Smooth muscle cell of the brain vasculature (primary cell): Measurements from ENCODE around the gene RABGAP1L.

Source experiments
- DNase-seq: peaks from one replicate; pipeline ENCODE4 v3.0.0-alpha.2; 2012; ENCODE audit warnings: low read depth, low spot score

RABGAP1L gene

GRCh38 chr1:174746024-174746808, 586.9 kb downstream of the RABGAP1L start:
- no peak for DNase-seq

DNA sequence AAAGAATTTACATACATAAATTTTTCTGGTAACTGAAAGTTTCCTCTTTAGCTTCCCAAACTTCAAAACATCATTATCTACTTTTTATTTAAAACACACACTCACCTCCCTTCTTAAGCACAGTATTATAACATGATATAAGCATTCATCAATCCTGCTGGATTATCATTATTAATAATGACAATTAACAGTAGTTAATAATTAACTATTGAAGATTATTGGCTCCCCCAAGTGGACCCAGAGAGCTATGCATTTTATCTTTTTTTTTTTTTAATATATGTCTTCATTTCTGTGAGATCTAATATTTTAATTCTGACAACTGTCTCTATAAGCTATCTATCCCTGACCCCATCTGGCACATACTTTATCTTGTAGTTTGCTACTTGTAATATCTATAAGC, 588.3 kb downstream of the RABGAP1L start:
- no peak for DNase-seq

- no peak for DNase-seq
Observed at GRCh38 chr1:174748586-174748985, 589.3 kb downstream of the RABGAP1L start.

DNA sequence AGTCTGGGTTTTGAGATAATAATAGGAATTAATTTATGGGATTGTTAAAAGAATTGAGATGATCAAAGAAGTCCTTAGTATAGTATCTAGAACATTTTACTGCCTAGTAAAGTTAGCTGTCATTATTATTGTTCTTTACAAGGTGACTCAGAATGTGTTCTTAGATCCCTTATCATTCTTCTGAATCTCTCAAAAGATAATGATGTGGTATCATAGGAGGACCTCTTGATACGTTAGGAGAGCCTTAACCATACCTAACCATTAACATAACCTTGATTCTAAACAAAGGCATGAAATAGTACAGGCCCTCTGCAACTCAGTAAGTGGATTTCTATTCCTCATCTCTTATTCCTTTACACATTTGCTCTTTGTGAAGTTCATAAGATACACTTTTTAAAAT, 593.8 kb downstream of the RABGAP1L start:
- no peak for DNase-seq

DNA sequence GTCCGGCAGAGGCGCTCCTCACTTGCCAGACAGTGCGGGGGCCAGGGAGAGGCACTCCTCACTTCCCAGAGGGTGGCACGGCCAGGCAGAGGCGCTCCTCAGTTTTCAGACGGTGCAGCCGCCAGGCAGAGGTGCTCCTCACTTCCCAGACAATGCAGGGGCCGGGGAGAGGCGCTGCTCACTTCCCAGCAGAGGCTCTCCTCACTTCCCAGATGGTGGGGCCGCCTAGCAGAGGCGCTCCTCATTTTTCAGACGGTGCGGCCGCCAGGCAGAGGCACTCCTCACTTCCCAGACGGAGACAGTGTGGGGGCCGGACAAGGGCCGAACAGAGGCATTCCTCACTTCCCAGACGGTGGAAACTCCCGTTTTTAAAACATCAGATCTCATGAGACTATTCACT, 602.0 kb downstream of the RABGAP1L start:
- no peak for DNase-seq

GRCh38 chr1:174761901-174762585, 602.7 kb downstream of the RABGAP1L start:
- no peak for DNase-seq

GRCh38 chr1:174764191-174764590, 604.9 kb downstream of the RABGAP1L start:
- DNase-seq: no peak

- no peak for DNase-seq
Observed at GRCh38 chr1:174766727-174767126, 607.4 kb downstream of the RABGAP1L start.

DNA sequence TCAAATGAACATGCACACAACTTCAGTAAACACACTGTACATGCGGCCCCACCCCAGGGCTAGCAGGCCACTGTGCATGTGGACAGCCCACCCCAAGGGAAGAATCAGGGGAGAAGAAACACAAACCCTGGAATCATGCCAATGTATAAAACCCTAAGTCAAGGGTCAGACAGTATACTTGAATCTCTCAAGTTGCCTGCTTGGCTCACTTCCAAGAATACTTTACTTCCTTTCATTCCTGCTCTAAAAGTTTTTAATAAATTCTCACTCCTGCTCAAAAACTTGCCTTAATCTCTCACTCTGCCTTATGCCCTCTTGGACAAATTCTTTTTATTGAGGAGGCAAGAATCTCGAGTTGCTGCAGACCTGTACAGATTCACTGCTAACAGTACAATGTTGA, 609.2 kb downstream of the RABGAP1L start:
- no peak for DNase-seq

DNA sequence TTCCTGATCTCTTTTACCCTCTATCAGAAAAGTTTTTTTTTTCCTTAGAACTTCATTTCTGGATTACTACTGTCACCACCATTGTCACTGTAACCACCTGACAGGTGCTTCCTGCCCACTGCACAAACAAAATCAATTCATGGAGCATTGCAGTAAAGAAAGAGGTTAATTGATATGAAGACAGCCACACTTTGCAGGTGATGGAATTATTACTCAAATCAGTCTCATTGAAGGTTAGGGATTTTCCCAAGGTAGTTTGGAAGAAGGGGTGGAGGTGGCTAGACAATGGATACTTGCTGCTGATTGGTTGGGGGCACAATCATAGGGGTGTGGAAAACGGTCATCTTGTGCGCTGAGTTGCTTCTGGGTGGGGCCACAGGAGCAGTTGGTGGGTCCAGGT, 609.6 kb downstream of the RABGAP1L start:
- no peak for DNase-seq

DNA sequence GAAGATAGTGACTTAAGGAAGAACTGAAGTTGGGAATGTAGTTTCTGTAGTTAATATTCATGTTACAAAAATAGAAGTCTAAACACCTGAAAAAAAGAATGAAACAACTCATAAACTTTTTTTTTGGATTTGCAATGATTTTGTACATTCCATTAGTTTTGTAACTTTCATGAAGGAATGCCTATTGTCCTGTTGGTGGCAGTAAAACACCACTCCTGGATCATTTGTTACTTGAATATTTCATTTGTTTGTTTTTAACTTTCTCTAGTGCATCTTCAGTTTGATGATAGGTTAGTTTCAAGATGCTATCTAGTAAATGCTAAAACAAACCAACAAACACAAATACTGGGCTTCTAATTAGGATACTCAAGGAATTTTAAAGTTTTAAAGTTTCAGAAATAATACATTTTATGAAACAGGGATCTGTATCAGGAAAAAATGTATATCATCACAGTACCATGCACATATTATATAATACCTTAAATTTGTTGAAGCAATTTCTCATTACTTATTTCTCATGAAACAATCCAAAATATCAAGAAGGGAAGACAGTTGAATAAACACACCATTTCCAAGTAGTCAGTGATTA, 610.7 kb downstream of the RABGAP1L start:
- peak; percentile 31 for DNase-seq

GRCh38 chr1:174775621-174776020, 616.3 kb downstream of the RABGAP1L start:
- DNase-seq: no peak

DNA sequence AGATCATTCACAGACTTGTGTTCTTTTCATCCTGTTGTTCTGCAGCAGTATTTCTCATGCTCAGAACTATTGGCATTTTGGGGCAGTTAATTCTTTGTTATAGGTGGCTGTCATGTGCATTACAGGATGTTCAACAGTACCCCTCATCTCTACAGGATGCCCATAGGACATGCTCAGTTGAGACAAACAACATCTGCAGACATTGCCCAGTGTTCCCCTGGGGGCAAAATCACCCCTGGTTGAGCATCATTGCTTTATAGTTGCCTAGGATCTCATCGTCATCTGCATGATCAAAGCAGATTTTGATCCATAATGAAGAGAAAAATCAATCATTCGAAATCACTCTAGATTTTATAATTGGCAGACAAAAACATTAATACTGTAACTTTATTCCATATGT, 617.9 kb downstream of the RABGAP1L start:
- DNase-seq: no peak

GRCh38 chr1:174785510-174785909, 626.2 kb downstream of the RABGAP1L start:
- DNase-seq: no peak

DNA sequence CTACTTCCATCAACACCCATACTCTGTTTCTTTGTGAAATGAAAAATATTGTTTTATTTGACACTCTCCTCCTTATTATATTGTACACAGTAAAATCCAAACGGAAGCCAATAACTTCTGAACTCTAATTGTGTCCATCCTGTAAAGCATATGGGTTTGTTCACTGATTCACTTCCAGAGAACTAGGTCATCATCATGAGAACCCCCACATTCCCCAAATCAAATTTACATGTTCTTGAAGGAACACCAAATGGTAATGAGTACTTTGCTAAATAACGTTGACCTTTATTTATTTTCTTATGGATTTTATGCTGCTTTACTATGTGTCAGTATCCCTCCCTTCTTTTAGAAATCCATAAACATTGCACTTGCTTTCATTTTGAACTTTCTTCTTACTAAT, 627.0 kb downstream of the RABGAP1L start:
- no peak for DNase-seq

DNA sequence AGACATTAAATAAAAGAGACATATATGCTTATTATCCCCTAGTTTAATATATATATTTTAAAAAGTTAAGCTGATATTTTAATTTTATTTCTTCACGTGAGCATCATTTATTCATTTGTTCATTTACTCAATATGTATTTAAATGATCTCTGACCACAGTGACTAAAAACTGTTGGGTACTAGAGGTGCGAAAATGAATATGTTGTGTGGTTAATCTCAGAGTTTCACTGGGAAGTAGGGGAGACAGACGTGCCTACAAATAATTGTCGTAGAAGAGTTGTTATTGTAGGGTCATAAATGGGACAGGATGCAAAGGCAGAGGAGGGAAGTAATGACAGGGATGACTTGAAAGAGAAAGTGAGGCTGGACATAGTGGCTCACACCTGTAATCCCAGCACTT, 627.4 kb downstream of the RABGAP1L start:
- no peak for DNase-seq

GRCh38 chr1:174788981-174789380, 629.7 kb downstream of the RABGAP1L start:
- no peak for DNase-seq

DNA sequence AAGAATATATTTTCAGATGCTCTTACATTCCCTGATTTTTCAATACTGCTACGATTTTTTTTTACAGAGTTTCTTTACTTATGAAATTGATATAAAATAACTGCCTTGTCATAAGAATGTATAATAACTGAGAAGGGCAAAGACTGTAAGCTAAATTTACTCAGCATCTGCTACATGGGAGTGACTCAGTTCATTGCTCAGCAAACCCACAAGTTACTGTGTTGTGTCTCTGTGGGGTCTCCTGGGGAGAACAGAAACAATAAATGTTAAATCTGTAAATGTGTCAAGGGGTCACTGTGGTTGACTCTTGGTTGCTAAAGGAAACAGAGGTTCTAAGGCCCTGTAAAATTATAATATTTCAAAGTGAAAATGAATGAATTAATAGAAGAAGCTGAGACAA, 630.1 kb downstream of the RABGAP1L start:
- DNase-seq: peak; percentile 47

DNA sequence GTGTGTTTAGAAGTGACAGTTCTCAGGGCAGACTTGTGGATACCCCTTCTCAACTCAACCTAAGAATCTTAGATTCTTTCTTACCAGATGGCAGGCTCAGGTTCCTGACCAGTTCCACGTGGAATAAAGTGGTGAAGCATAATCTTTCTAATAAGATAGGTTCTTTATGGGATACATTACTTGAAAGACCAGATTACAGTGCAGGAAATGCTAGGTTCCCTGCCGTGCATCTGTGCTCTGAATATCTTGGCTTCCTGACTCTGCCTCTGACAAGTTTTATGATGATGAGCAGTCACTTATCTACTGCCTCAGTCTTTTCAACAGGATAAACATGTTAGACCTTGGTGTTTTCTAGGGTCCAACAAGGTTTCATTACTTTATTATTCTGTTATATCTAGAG, 632.5 kb downstream of the RABGAP1L start:
- DNase-seq: no peak

DNA sequence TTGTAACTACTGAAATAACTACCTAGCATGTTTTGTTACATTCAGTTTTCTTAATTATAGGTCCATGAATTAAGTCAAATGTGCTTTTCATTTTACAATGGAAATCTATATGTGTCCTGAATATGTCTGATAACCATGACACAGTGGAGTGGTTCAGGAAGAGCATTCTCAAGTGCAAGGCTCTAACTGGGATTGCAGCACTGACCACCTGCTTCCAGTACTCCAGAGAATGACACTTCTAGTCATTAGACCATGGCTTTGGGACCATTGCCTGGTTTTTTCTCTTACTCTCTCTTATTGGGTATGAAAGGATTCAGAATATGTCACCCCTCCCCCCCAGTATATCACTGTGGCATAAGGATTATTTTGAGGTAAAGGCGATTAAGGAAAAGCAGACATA, 635.5 kb downstream of the RABGAP1L start:
- no peak for DNase-seq

- no peak for DNase-seq
Observed at GRCh38 chr1:174795806-174796205, 636.5 kb downstream of the RABGAP1L start.

GRCh38 chr1:174797398-174797797, 638.1 kb downstream of the RABGAP1L start:
- DNase-seq: no peak

DNA sequence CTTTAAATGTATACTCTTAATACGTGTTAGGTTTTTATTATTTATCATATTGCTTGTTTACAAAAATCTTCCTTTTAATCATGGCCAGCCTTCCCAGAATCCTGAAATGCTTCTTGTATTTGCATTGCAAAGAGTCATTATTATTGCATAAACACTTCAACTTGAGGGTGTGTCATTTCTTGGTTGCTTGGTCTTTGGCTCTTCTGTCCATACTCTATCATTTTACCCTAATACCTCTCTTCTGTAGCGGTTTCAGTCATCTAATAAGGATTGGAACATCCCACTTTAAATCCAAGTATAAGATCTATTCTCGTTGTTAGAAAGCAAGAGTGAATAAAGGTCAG, 639.8 kb downstream of the RABGAP1L start:
- no peak for DNase-seq
